WTC11 (cell line): ENCODE results near the gene SSBP2. TPM values are rescaled to one million over a fixed set of nuclear protein-coding genes. Genes with fewer than 3 reads are reported as not detected.

ENCODE experiments used
- ATAC-seq: fragments of 200-7000 bp; cut with Tn5 transposase; 2 replicates; pipeline ENCODE4 v1.10.0; 2021; ENCODE audit warnings: mild to moderate bottlenecking, moderate library complexity
- CTCF ChIA-PET: fragments of 300-600 bp; sonication (Branson Sonifier 250); formaldehyde crosslinking; loops from one replicate; lab custom pipeline; 2021; ENCODE audit warnings: antibody characterized with exemption; lab: Charles Lee
- POLR2A ChIA-PET: fragments of 350-600 bp; sonication (Branson Sonifier 250); formaldehyde crosslinking; loops from one replicate; lab custom pipeline; 2021; ENCODE audit warnings: antibody characterized with exemption; lab: Charles Lee
- DNase-seq: peaks from one replicate; pipeline ENCODE4 v3.0.0; 2021; ENCODE audit warnings: low spot score
- H3K27ac Mint-ChIP-seq: 2 replicates; pipeline ENCODE4 v1.8.0; 2021; ENCODE audit warnings: mixed read lengths
- H3K27me3 Mint-ChIP-seq: 2 replicates; pipeline ENCODE4 v1.8.0; 2021; ENCODE audit warnings: low read depth, mild to moderate bottlenecking, moderate library complexity, mixed read lengths
- H3K36me3 Mint-ChIP-seq: 2 replicates; pipeline ENCODE4 v1.8.0; 2021; ENCODE audit warnings: mixed read lengths
- H3K4me1 Mint-ChIP-seq: 2 replicates; pipeline ENCODE4 v1.8.0; 2022; ENCODE audit warnings: mixed read lengths
- H3K4me3 Mint-ChIP-seq: 2 replicates; pipeline ENCODE4 v1.8.0; 2021; ENCODE audit warnings: mild to moderate bottlenecking, moderate library complexity, mixed read lengths
- H3K9me3 Mint-ChIP-seq: 2 replicates; pipeline ENCODE4 v1.8.0; 2021; ENCODE audit warnings: mixed read lengths
- CREB1 ChIP-seq: sonication (generic); formaldehyde crosslinking; IDR thresholded peaks from 2 replicates; pipeline ENCODE4 v1.8.0; 2023; ENCODE audit warnings: mild to moderate bottlenecking, missing genetic modification reagents
- FOXJ3 ChIP-seq: sonication (generic); formaldehyde crosslinking; IDR thresholded peaks from 2 replicates; pipeline ENCODE4 v1.9.0; 2021; ENCODE audit warnings: missing genetic modification reagents, mild to moderate bottlenecking, borderline replicate concordance
- GRHL2 ChIP-seq: fragments of 250-450 bp; sonication (Bioruptor Pico); IDR thresholded peaks from 2 replicates; pipeline ENCODE4 v1.8.0; 2022; ENCODE audit warnings: mild to moderate bottlenecking, moderate library complexity; ENCODE audit not compliant: insufficient replicate concordance, severe bottlenecking
- JUN ChIP-seq: sonication (generic); formaldehyde crosslinking; IDR thresholded peaks from 2 replicates; pipeline ENCODE4 v1.8.0; 2023; ENCODE audit warnings: mild to moderate bottlenecking, missing genetic modification reagents
- MYBL2 ChIP-seq: sonication (generic); formaldehyde crosslinking; IDR thresholded peaks from 2 replicates; pipeline ENCODE4 v1.8.1; 2023; ENCODE audit warnings: mild to moderate bottlenecking, moderate library complexity, missing genetic modification reagents
- NFATC4 ChIP-seq: fragments of 250-450 bp; sonication (Bioruptor Pico); IDR thresholded peaks from 2 replicates; pipeline ENCODE4 v1.9.0; 2021; ENCODE audit warnings: mild to moderate bottlenecking
- NR3C1 ChIP-seq: sonication (generic); formaldehyde crosslinking; conservative IDR thresholded peaks from 2 replicates; pipeline ENCODE4 v1.8.1; 2023; ENCODE audit warnings: low read depth, mild to moderate bottlenecking, missing genetic modification reagents
- SMAD4 ChIP-seq: sonication (generic); formaldehyde crosslinking; IDR thresholded peaks from 2 replicates; pipeline ENCODE4 v1.8.0; 2022; ENCODE audit warnings: mild to moderate bottlenecking, missing genetic modification reagents
- ZBTB21 ChIP-seq: sonication (generic); formaldehyde crosslinking; IDR thresholded peaks from 2 replicates; pipeline ENCODE4 v1.8.1; 2023; ENCODE audit warnings: mild to moderate bottlenecking, missing genetic modification reagents, borderline replicate concordance
- ZNF232 ChIP-seq: sonication (generic); formaldehyde crosslinking; IDR thresholded peaks from 2 replicates; pipeline ENCODE4 v1.8.0; 2022; ENCODE audit warnings: mild to moderate bottlenecking, missing genetic modification reagents
- ZNF425 ChIP-seq: fragments of 250-450 bp; sonication (Bioruptor Pico); conservative IDR thresholded peaks from 2 replicates; pipeline ENCODE4 v1.9.0; 2021; ENCODE audit warnings: mild to moderate bottlenecking
- total RNA-seq: library from RNA; stranded (reverse); gene quantifications from 3 replicates; pipeline ENCODE4 v1.2.3, GENCODE V29; 2021
- TF ChIP-seq, protein P1 (sequence below): fragments of 200-600 bp; IDR thresholded peaks from 2 replicates; pipeline ENCODE4 v1.8.0; 2022; ENCODE audit warnings: antibody characterized with exemption
- TF ChIP-seq, protein P2 (sequence below): sonication (generic); formaldehyde crosslinking; conservative IDR thresholded peaks from 2 replicates; pipeline ENCODE4 v1.8.1; 2022; ENCODE audit warnings: mild to moderate bottlenecking, missing genetic modification reagents
- TF ChIP-seq, protein P3 (sequence below): sonication (generic); formaldehyde crosslinking; IDR thresholded peaks from 2 replicates; pipeline ENCODE4 v1.8.1; 2023; ENCODE audit warnings: mild to moderate bottlenecking, missing genetic modification reagents
- TF ChIP-seq, protein P4 (sequence below): sonication (generic); formaldehyde crosslinking; IDR thresholded peaks from 2 replicates; pipeline ENCODE4 v1.8.1; 2022; ENCODE audit warnings: low read depth, missing genetic modification reagents, borderline replicate concordance
- TF ChIP-seq, protein P5 (sequence below): sonication (generic); formaldehyde crosslinking; IDR thresholded peaks from 2 replicates; pipeline ENCODE4 v1.8.1; 2023; ENCODE audit warnings: mild to moderate bottlenecking, missing genetic modification reagents
- TF ChIP-seq, protein P6 (sequence below): fragments of 250-450 bp; sonication (Bioruptor Pico); IDR thresholded peaks from 2 replicates; pipeline ENCODE4 v1.8.0; 2021; ENCODE audit warnings: mild to moderate bottlenecking

The SSBP2 gene
- total RNA-seq, 1 experiment from 2014 or later, result 24.9 TPM

- TF ChIP-seq, protein P1, sequence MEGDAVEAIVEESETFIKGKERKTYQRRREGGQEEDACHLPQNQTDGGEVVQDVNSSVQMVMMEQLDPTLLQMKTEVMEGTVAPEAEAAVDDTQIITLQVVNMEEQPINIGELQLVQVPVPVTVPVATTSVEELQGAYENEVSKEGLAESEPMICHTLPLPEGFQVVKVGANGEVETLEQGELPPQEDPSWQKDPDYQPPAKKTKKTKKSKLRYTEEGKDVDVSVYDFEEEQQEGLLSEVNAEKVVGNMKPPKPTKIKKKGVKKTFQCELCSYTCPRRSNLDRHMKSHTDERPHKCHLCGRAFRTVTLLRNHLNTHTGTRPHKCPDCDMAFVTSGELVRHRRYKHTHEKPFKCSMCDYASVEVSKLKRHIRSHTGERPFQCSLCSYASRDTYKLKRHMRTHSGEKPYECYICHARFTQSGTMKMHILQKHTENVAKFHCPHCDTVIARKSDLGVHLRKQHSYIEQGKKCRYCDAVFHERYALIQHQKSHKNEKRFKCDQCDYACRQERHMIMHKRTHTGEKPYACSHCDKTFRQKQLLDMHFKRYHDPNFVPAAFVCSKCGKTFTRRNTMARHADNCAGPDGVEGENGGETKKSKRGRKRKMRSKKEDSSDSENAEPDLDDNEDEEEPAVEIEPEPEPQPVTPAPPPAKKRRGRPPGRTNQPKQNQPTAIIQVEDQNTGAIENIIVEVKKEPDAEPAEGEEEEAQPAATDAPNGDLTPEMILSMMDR, result no peak
- TF ChIP-seq FOXJ3 (CRISPR knock-in tag), result no peak
These were observed 144.7 kb downstream of the SSBP2 start (continued) for GRCh38 chr5:81606150-81606549.

DNA sequence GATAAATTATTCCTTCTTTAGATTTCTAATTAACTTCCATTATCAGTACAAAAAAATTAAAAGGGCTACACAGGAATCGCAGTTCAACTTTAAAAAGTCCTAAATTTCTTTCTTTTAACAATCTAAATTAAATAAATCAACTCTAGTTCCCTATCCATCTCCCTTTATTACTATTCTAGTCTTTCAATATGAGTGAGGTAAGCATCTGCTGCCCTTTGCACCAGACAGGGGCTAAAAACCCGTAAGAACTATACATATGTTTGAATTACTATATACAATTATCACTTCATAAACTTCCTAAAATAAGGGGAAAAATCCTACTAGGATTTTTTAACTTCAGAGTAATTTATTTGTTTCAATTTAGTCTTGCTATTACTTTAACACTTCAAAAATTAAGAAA, 145.6 kb downstream of the SSBP2 start:
- TF ChIP-seq, protein P2, sequence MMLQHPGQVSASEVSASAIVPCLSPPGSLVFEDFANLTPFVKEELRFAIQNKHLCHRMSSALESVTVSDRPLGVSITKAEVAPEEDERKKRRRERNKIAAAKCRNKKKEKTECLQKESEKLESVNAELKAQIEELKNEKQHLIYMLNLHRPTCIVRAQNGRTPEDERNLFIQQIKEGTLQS (CRISPR knock-in tag), result no peak
- TF ChIP-seq, protein P3, sequence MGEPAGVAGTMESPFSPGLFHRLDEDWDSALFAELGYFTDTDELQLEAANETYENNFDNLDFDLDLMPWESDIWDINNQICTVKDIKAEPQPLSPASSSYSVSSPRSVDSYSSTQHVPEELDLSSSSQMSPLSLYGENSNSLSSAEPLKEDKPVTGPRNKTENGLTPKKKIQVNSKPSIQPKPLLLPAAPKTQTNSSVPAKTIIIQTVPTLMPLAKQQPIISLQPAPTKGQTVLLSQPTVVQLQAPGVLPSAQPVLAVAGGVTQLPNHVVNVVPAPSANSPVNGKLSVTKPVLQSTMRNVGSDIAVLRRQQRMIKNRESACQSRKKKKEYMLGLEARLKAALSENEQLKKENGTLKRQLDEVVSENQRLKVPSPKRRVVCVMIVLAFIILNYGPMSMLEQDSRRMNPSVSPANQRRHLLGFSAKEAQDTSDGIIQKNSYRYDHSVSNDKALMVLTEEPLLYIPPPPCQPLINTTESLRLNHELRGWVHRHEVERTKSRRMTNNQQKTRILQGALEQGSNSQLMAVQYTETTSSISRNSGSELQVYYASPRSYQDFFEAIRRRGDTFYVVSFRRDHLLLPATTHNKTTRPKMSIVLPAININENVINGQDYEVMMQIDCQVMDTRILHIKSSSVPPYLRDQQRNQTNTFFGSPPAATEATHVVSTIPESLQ (CRISPR knock-in tag), result no peak
- TF ChIP-seq JUN (CRISPR knock-in tag) (no peak), NR3C1 (CRISPR knock-in tag) (no peak), FOXJ3 (CRISPR knock-in tag) (no peak), MYBL2 (CRISPR knock-in tag) (no peak), ZNF232 (CRISPR knock-in tag) (no peak), NFATC4 (CRISPR knock-in tag) (no peak)
- TF ChIP-seq, protein P4, sequence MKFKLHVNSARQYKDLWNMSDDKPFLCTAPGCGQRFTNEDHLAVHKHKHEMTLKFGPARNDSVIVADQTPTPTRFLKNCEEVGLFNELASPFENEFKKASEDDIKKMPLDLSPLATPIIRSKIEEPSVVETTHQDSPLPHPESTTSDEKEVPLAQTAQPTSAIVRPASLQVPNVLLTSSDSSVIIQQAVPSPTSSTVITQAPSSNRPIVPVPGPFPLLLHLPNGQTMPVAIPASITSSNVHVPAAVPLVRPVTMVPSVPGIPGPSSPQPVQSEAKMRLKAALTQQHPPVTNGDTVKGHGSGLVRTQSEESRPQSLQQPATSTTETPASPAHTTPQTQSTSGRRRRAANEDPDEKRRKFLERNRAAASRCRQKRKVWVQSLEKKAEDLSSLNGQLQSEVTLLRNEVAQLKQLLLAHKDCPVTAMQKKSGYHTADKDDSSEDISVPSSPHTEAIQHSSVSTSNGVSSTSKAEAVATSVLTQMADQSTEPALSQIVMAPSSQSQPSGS (CRISPR knock-in tag), result no peak
- TF ChIP-seq, protein P5, sequence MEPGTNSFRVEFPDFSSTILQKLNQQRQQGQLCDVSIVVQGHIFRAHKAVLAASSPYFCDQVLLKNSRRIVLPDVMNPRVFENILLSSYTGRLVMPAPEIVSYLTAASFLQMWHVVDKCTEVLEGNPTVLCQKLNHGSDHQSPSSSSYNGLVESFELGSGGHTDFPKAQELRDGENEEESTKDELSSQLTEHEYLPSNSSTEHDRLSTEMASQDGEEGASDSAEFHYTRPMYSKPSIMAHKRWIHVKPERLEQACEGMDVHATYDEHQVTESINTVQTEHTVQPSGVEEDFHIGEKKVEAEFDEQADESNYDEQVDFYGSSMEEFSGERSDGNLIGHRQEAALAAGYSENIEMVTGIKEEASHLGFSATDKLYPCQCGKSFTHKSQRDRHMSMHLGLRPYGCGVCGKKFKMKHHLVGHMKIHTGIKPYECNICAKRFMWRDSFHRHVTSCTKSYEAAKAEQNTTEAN (CRISPR knock-in tag), result no peak
- no peaks in the 10 kb centered on the region for H3K27me3 Mint-ChIP-seq
- POLR2A ChIA-PET, result no interaction called here
- no peak overlapping the region for H3K4me3 Mint-ChIP-seq
- peaks cover 13% of the 10 kb centered on the region for H3K9me3 Mint-ChIP-seq
- CTCF ChIA-PET, result no interaction called here
- H3K36me3 Mint-ChIP-seq, result peaks cover 13% of the 10 kb centered on the region
- ATAC-seq (no peak), DNase-seq (no peak)
- peaks cover 38% of the 10 kb centered on the region for H3K4me1 Mint-ChIP-seq
- no peak overlapping the region for H3K27ac Mint-ChIP-seq

DNA sequence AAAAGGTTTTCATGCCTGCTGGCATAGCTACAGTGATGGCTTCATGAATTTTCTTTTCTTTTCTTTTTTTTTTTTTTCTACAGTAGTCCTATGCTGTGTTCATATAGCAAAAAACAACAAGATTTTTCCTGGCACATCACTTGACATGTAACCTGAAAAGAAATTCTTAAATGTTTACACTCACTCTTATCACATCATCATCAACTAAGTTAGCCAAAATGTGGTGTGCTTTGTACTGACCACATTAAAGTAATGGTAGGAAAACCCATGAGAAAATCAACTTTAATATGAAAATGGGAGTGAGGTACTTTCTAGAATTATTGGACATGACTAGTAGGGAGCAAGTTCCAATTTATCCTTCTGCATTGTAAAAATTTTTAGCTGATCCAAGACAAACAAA, 146.7 kb downstream of the SSBP2 start:
- POLR2A ChIA-PET, result no interaction called here
- H3K36me3 Mint-ChIP-seq, result peaks cover 2% of the 10 kb centered on the region
- TF ChIP-seq SMAD4 (CRISPR knock-in tag), result no peak
- TF ChIP-seq ZBTB21, result no peak
- no peak for TF ChIP-seq ZNF425
- TF ChIP-seq, protein P1, result no peak
- no peak for TF ChIP-seq GRHL2 (CRISPR knock-in tag)
- TF ChIP-seq CREB1, result no peak
- TF ChIP-seq, protein P6, sequence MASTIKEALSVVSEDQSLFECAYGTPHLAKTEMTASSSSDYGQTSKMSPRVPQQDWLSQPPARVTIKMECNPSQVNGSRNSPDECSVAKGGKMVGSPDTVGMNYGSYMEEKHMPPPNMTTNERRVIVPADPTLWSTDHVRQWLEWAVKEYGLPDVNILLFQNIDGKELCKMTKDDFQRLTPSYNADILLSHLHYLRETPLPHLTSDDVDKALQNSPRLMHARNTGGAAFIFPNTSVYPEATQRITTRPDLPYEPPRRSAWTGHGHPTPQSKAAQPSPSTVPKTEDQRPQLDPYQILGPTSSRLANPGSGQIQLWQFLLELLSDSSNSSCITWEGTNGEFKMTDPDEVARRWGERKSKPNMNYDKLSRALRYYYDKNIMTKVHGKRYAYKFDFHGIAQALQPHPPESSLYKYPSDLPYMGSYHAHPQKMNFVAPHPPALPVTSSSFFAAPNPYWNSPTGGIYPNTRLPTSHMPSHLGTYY (CRISPR knock-in tag), result no peak

More for the DNA sequence above, 146.7 kb downstream of the SSBP2 start:
- ATAC-seq, result no peak
- Mint-ChIP-seq H3K9me3 (peaks cover 2% of the 10 kb centered on the region), H3K27me3 (no peaks in the 10 kb centered on the region), H3K4me1 (peaks cover 38% of the 10 kb centered on the region), H3K4me3 (no peak overlapping the region), H3K27ac (no peak overlapping the region)
- no peak for DNase-seq
- CTCF ChIA-PET, result no interaction called here
